WTC11 (cell line): ENCODE data around the gene AFG3L2.

Source experiments
- CREB1 ChIP-seq: sonication (generic); formaldehyde crosslinking; IDR thresholded peaks from 2 replicates; pipeline ENCODE4 v1.8.0; 2023; ENCODE audit warnings: mild to moderate bottlenecking, missing genetic modification reagents
- CREM ChIP-seq: sonication (generic); formaldehyde crosslinking; IDR thresholded peaks from 2 replicates; pipeline ENCODE4 v1.8.1; 2022; ENCODE audit warnings: mild to moderate bottlenecking, missing genetic modification reagents, moderate library complexity
- JUN ChIP-seq: sonication (generic); formaldehyde crosslinking; IDR thresholded peaks from 2 replicates; pipeline ENCODE4 v1.8.0; 2023; ENCODE audit warnings: mild to moderate bottlenecking, missing genetic modification reagents
- NR3C1 ChIP-seq: sonication (generic); formaldehyde crosslinking; conservative IDR thresholded peaks from 2 replicates; pipeline ENCODE4 v1.8.1; 2023; ENCODE audit warnings: low read depth, mild to moderate bottlenecking, missing genetic modification reagents
- SMAD4 ChIP-seq: sonication (generic); formaldehyde crosslinking; IDR thresholded peaks from 2 replicates; pipeline ENCODE4 v1.8.0; 2022; ENCODE audit warnings: mild to moderate bottlenecking, missing genetic modification reagents
- SP1 ChIP-seq: sonication (generic); formaldehyde crosslinking; conservative IDR thresholded peaks from 2 replicates; pipeline ENCODE4 v1.8.1; 2022; ENCODE audit warnings: missing genetic modification reagents
- ZNF138 ChIP-seq: sonication (generic); formaldehyde crosslinking; conservative IDR thresholded peaks from 2 replicates; pipeline ENCODE4 v1.8.1; 2022; ENCODE audit warnings: mild to moderate bottlenecking, moderate library complexity, missing genetic modification reagents
- ZNF232 ChIP-seq: sonication (generic); formaldehyde crosslinking; IDR thresholded peaks from 2 replicates; pipeline ENCODE4 v1.8.0; 2022; ENCODE audit warnings: mild to moderate bottlenecking, missing genetic modification reagents
- TF ChIP-seq, protein P1 (sequence below): sonication (generic); formaldehyde crosslinking; IDR thresholded peaks from 2 replicates; pipeline ENCODE4 v1.8.0; 2022; ENCODE audit warnings: mild to moderate bottlenecking, missing genetic modification reagents
- TF ChIP-seq, protein P2 (sequence below): sonication (generic); formaldehyde crosslinking; IDR thresholded peaks from 2 replicates; pipeline ENCODE4 v1.8.0; 2022; ENCODE audit warnings: mild to moderate bottlenecking, missing genetic modification reagents
- TF ChIP-seq, protein P3 (sequence below): sonication (generic); formaldehyde crosslinking; IDR thresholded peaks from 2 replicates; pipeline ENCODE4 v1.8.1; 2023; ENCODE audit warnings: mild to moderate bottlenecking, missing genetic modification reagents
- TF ChIP-seq, protein P4 (sequence below): fragments of 200-600 bp; IDR thresholded peaks from 2 replicates; pipeline ENCODE4 v1.8.0; 2022; ENCODE audit warnings: antibody characterized with exemption
- TF ChIP-seq, protein P5 (sequence below): sonication (generic); formaldehyde crosslinking; IDR thresholded peaks from 2 replicates; pipeline ENCODE4 v1.8.1; 2023; ENCODE audit warnings: mild to moderate bottlenecking, missing genetic modification reagents, borderline replicate concordance

DNA sequence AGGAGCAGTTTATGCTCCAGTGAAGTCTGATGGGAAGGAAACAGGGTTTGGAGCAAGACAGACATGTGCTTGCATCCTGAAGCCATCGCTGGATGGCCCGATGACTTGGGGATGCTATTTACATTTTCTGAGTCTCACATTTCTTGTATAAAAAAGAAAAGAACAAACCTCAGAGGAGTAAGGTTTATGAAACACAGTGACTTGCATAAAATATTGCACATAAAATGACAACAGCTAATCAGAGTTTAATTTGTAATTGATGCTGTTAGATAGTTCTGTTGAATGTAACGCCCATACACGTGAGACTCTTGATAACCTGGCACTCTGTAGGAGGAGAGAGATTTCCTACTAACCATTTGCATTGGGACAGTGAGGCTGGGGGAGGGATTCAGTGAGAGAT is 47.2 kb upstream of the AFG3L2 start:
- TF ChIP-seq NR3C1 (CRISPR knock-in tag) (no peak), JUN (CRISPR knock-in tag) (no peak), ZNF138 (CRISPR knock-in tag) (no peak), SP1 (no peak), SMAD4 (CRISPR knock-in tag) (no peak), ZNF232 (no peak), CREB1 (CRISPR knock-in tag) (no peak), CREM (CRISPR knock-in tag) (no peak)
- TF ChIP-seq, protein P1, sequence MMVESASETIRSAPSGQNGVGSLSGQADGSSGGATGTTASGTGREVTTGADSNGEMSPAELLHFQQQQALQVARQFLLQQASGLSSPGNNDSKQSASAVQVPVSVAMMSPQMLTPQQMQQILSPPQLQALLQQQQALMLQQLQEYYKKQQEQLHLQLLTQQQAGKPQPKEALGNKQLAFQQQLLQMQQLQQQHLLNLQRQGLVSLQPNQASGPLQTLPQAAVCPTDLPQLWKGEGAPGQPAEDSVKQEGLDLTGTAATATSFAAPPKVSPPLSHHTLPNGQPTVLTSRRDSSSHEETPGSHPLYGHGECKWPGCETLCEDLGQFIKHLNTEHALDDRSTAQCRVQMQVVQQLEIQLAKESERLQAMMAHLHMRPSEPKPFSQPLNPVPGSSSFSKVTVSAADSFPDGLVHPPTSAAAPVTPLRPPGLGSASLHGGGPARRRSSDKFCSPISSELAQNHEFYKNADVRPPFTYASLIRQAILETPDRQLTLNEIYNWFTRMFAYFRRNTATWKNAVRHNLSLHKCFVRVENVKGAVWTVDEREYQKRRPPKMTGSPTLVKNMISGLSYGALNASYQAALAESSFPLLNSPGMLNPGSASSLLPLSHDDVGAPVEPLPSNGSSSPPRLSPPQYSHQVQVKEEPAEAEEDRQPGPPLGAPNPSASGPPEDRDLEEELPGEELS (CRISPR knock-in tag) = no peak
- TF ChIP-seq, protein P2, sequence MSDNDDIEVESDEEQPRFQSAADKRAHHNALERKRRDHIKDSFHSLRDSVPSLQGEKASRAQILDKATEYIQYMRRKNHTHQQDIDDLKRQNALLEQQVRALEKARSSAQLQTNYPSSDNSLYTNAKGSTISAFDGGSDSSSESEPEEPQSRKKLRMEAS (CRISPR knock-in tag) = no peak
- TF ChIP-seq, protein P3, sequence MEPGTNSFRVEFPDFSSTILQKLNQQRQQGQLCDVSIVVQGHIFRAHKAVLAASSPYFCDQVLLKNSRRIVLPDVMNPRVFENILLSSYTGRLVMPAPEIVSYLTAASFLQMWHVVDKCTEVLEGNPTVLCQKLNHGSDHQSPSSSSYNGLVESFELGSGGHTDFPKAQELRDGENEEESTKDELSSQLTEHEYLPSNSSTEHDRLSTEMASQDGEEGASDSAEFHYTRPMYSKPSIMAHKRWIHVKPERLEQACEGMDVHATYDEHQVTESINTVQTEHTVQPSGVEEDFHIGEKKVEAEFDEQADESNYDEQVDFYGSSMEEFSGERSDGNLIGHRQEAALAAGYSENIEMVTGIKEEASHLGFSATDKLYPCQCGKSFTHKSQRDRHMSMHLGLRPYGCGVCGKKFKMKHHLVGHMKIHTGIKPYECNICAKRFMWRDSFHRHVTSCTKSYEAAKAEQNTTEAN (CRISPR knock-in tag) = no peak
- TF ChIP-seq, protein P4, sequence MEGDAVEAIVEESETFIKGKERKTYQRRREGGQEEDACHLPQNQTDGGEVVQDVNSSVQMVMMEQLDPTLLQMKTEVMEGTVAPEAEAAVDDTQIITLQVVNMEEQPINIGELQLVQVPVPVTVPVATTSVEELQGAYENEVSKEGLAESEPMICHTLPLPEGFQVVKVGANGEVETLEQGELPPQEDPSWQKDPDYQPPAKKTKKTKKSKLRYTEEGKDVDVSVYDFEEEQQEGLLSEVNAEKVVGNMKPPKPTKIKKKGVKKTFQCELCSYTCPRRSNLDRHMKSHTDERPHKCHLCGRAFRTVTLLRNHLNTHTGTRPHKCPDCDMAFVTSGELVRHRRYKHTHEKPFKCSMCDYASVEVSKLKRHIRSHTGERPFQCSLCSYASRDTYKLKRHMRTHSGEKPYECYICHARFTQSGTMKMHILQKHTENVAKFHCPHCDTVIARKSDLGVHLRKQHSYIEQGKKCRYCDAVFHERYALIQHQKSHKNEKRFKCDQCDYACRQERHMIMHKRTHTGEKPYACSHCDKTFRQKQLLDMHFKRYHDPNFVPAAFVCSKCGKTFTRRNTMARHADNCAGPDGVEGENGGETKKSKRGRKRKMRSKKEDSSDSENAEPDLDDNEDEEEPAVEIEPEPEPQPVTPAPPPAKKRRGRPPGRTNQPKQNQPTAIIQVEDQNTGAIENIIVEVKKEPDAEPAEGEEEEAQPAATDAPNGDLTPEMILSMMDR = no peak
- TF ChIP-seq, protein P5, sequence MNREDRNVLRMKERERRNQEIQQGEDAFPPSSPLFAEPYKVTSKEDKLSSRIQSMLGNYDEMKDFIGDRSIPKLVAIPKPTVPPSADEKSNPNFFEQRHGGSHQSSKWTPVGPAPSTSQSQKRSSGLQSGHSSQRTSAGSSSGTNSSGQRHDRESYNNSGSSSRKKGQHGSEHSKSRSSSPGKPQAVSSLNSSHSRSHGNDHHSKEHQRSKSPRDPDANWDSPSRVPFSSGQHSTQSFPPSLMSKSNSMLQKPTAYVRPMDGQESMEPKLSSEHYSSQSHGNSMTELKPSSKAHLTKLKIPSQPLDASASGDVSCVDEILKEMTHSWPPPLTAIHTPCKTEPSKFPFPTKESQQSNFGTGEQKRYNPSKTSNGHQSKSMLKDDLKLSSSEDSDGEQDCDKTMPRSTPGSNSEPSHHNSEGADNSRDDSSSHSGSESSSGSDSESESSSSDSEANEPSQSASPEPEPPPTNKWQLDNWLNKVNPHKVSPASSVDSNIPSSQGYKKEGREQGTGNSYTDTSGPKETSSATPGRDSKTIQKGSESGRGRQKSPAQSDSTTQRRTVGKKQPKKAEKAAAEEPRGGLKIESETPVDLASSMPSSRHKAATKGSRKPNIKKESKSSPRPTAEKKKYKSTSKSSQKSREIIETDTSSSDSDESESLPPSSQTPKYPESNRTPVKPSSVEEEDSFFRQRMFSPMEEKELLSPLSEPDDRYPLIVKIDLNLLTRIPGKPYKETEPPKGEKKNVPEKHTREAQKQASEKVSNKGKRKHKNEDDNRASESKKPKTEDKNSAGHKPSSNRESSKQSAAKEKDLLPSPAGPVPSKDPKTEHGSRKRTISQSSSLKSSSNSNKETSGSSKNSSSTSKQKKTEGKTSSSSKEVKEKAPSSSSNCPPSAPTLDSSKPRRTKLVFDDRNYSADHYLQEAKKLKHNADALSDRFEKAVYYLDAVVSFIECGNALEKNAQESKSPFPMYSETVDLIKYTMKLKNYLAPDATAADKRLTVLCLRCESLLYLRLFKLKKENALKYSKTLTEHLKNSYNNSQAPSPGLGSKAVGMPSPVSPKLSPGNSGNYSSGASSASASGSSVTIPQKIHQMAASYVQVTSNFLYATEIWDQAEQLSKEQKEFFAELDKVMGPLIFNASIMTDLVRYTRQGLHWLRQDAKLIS = no peak
